Measurements from ENCODE around the gene TAF1D. TPM values are rescaled to one million over a fixed set of nuclear protein-coding genes. Genes with fewer than 3 reads are reported as not detected.
A peak's percentile ranks its signal among the peaks of the same experiment; 100 is the strongest.

TAF1D gene
- total and polyA plus RNA-seq, 4 experiments from 2014 or later: 17.4 to 199 (median 114) TPM

GRCh38 chr11:93741882-93742226 lies 559 bp upstream of the TAF1D start:
- no peaks in the 10 kb centered on the region for H3K9me3 ChIP-seq (ENCODE audit: control insufficient read depth in 1 of 2, low read length in 2 of 2)
- no peaks in the 10 kb centered on the region for H3K27me3 ChIP-seq (ENCODE audit: insufficient read depth, low read length)
- H3K4me3 Mint-ChIP-seq: peak overlapping the region; percentile 98 to 100 (median 100)
- intact Hi-C loops (cut with micrococcal nuclease): loop anchor here (1.0 to 10.0 kb wide), 6 partner anchors 42 to 1343 kb away; partner anchors contain the start of genes ANKRD49, CEP295, ENDOD1 and MED17
- peaks cover 33 to 49% of the 10 kb centered on the region in 2 donors for H3K36me3 Mint-ChIP-seq
- CTCF ChIA-PET (ENCODE audit: partially characterized antibody): interaction anchor here (1.0 to 6.0 kb wide), 6 partner anchors 10 to 1412 kb away, joined by 3 to 60 read pairs (median 4); partner anchors contain the start of genes CEP295 and MED17
- H3K36me3 ChIP-seq (ENCODE audit: insufficient read depth, low read length): peaks cover 18% of the 10 kb centered on the region
- DNase-seq: no peak
- peaks cover 45% of the 10 kb centered on the region for H3K4me1 ChIP-seq (ENCODE audit: insufficient read depth, low read length)
- no peaks in the 10 kb centered on the region for H3K27me3 Mint-ChIP-seq
- H3K9me3 Mint-ChIP-seq: no peaks in the 10 kb centered on the region
- H3K27ac ChIP-seq (ENCODE audit: low read depth, low read length): peak overlapping the region; percentile 93
- POLR2A ChIA-PET (ENCODE audit: partially characterized antibody): interaction anchor here (0.6 to 8.2 kb wide), 28 partner anchors 9 to 1557 kb away, joined by 3 to 180 read pairs (median 6); partner anchors contain the start of genes ANKRD49, CEP295, CWC15 and ENDOD1
- peak overlapping the region; percentile 98 to 100 (median 99) for H3K27ac Mint-ChIP-seq
- H3K4me1 Mint-ChIP-seq: peaks cover 38 to 72% (median 53%) of the 10 kb centered on the region in 4 donors
- peak overlapping the region; percentile 85 to 98 for H3K4me3 ChIP-seq (ENCODE audit: low read length in 2 of 2)

- Histone ChIP-seq H3K27me3 (ENCODE audit: insufficient read depth, low read length) (no peaks in the 10 kb centered on the region), H3K4me1 (ENCODE audit: insufficient read depth, low read length) (peaks cover 56% of the 10 kb centered on the region), H3K4me3 (ENCODE audit: low read length in 2 of 2) (peak overlapping the region; percentile 85 to 98), H3K27ac (ENCODE audit: low read depth, low read length) (peak overlapping the region; percentile 93), H3K36me3 (ENCODE audit: insufficient read depth, low read length) (peaks cover 28% of the 10 kb centered on the region), H3K9me3 (ENCODE audit: control insufficient read depth in 1 of 2, low read length in 2 of 2) (no peaks in the 10 kb centered on the region)
- no peaks in the 10 kb centered on the region for H3K27me3 Mint-ChIP-seq
- CTCF ChIA-PET (ENCODE audit: partially characterized antibody): interaction anchor here (0.8 to 6.0 kb wide), 6 partner anchors 9 to 1413 kb away, joined by 3 to 60 read pairs (median 4); partner anchors contain the start of genes CEP295 and MED17
- peak overlapping the region; percentile 98 to 100 (median 100) for H3K4me3 Mint-ChIP-seq
- H3K36me3 Mint-ChIP-seq: peaks cover 43 to 60% of the 10 kb centered on the region in 2 donors
- peak overlapping the region; percentile 98 to 100 (median 99) for H3K27ac Mint-ChIP-seq
- POLR2A ChIA-PET (ENCODE audit: partially characterized antibody): interaction anchor here (0.6 to 8.2 kb wide), 23 partner anchors 10 to 1349 kb away, joined by 3 to 180 read pairs (median 6); partner anchors contain the start of genes ANKRD49, CEP295, CWC15 and ENDOD1
- intact Hi-C loops (cut with micrococcal nuclease): loop anchor here (1.0 to 10.0 kb wide), 6 partner anchors 44 to 1344 kb away; partner anchors contain the start of genes ANKRD49, CEP295, ENDOD1 and MED17
- DNase-seq: peak; percentile 56 to 74 (median 61)
- no peaks in the 10 kb centered on the region for H3K9me3 Mint-ChIP-seq
- peaks cover 44 to 83% (median 58%) of the 10 kb centered on the region in 4 donors for H3K4me1 Mint-ChIP-seq
Measured at GRCh38 chr11:93740730-93741093, 583 bp downstream of the TAF1D start.

- Histone ChIP-seq H3K4me3 (ENCODE audit: low read length in 2 of 2) (peak overlapping the region; percentile 85 to 98), H3K4me1 (ENCODE audit: insufficient read depth, low read length) (peaks cover 62% of the 10 kb centered on the region), H3K9me3 (ENCODE audit: control insufficient read depth in 1 of 2, low read length in 2 of 2) (no peaks in the 10 kb centered on the region), H3K36me3 (ENCODE audit: insufficient read depth, low read length) (peaks cover 28% of the 10 kb centered on the region), H3K27ac (ENCODE audit: low read depth, low read length) (peak overlapping the region; percentile 93), H3K27me3 (ENCODE audit: insufficient read depth, low read length) (no peaks in the 10 kb centered on the region)
- peak in 4 of 5 donors; percentile 24 to 63 (median 25) for DNase-seq
- ChIA-PET CTCF (ENCODE audit: partially characterized antibody) (interaction anchor here (0.8 to 6.0 kb wide), 6 partner anchors 8 to 43 kb away, joined by 3 to 60 read pairs (median 4); partner anchors contain the start of gene MED17), POLR2A (ENCODE audit: partially characterized antibody) (interaction anchor here (0.6 to 8.2 kb wide), 16 partner anchors 12 to 1350 kb away, joined by 3 to 180 read pairs (median 6); partner anchors contain the start of genes CEP295, CWC15, ENDOD1 and KDM4D)
- Mint-ChIP-seq H3K4me1 (peaks cover 45 to 84% (median 61%) of the 10 kb centered on the region in 4 donors), H3K4me3 (peak overlapping the region; percentile 98 to 100 (median 100)), H3K27ac (peak overlapping the region; percentile 98 to 100 (median 99)), H3K27me3 (no peaks in the 10 kb centered on the region), H3K9me3 (no peaks in the 10 kb centered on the region), H3K36me3 (peaks cover 44 to 63% of the 10 kb centered on the region in 2 donors)
- intact Hi-C loops (cut with micrococcal nuclease): loop anchor here (5.0 to 10.0 kb wide), 3 partner anchors 198 to 1345 kb away; partner anchors contain the start of genes ANKRD49, ENDOD1, MRE11 and SMCO4
Measured at GRCh38 chr11:93740031-93740729, 1.1 kb downstream of the TAF1D start.

- no peaks in the 10 kb centered on the region for H3K9me3 Mint-ChIP-seq
- peak overlapping the region; percentile 80 to 99 (median 92) for H3K27ac Mint-ChIP-seq
- peaks cover 46 to 76% of the 10 kb centered on the region in 2 donors for H3K36me3 Mint-ChIP-seq
- Histone ChIP-seq H3K9me3 (ENCODE audit: control insufficient read depth in 1 of 2, low read length in 2 of 2) (no peaks in the 10 kb centered on the region), H3K27ac (ENCODE audit: low read depth, low read length) (peak overlapping the region; percentile 93), H3K36me3 (ENCODE audit: insufficient read depth, low read length) (peaks cover 42% of the 10 kb centered on the region), H3K27me3 (ENCODE audit: insufficient read depth, low read length) (no peaks in the 10 kb centered on the region), H3K4me3 (ENCODE audit: low read length in 2 of 2) (peak overlapping the region; percentile 7 to 98), H3K4me1 (ENCODE audit: insufficient read depth, low read length) (peaks cover 77% of the 10 kb centered on the region)
- peak overlapping the region; percentile 91 to 100 (median 100) for H3K4me3 Mint-ChIP-seq
- peaks cover 50 to 87% (median 69%) of the 10 kb centered on the region in 4 donors for H3K4me1 Mint-ChIP-seq
- ChIA-PET CTCF (ENCODE audit: partially characterized antibody) (interaction anchor here (0.9 to 6.0 kb wide), 4 partner anchors 8 to 58 kb away, joined by 3 to 60 read pairs (median 3); partner anchors contain the start of gene MED17), POLR2A (ENCODE audit: partially characterized antibody) (interaction anchor here (0.8 to 8.2 kb wide), 7 partner anchors 10 to 541 kb away, joined by 3 to 180 read pairs (median 38); partner anchors contain the start of genes CEP295, MED17, PANX1 and SLC36A4)
- intact Hi-C loops (cut with micrococcal nuclease): no loop called here
- no peaks in the 10 kb centered on the region for H3K27me3 Mint-ChIP-seq
- peak in 1 of 5 donors; percentile 35 for DNase-seq
Measured at GRCh38 chr11:93738647-93739081, 2.6 kb downstream of the TAF1D start.

GRCh38 chr11:93737904-93738612 lies 3.2 kb downstream of the TAF1D start:
- H3K36me3 Mint-ChIP-seq: peaks cover 48 to 82% of the 10 kb centered on the region in 2 donors
- peak overlapping the region; percentile 91 to 100 (median 100) for H3K4me3 Mint-ChIP-seq
- DNase-seq: peak in 2 of 5 donors; percentile 6 to 48
- Histone ChIP-seq H3K4me1 (ENCODE audit: insufficient read depth, low read length) (peaks cover 83% of the 10 kb centered on the region), H3K4me3 (ENCODE audit: low read length in 2 of 2) (peak overlapping the region in 1 of 2 donors; percentile 98), H3K27me3 (ENCODE audit: insufficient read depth, low read length) (no peaks in the 10 kb centered on the region), H3K36me3 (ENCODE audit: insufficient read depth, low read length) (peaks cover 48% of the 10 kb centered on the region), H3K9me3 (ENCODE audit: control insufficient read depth in 1 of 2, low read length in 2 of 2) (no peaks in the 10 kb centered on the region), H3K27ac (ENCODE audit: low read depth, low read length) (peak overlapping the region; percentile 93)
- no peaks in the 10 kb centered on the region for H3K27me3 Mint-ChIP-seq
- intact Hi-C loops (cut with micrococcal nuclease): no loop called here
- H3K9me3 Mint-ChIP-seq: no peaks in the 10 kb centered on the region
- ChIA-PET POLR2A (ENCODE audit: partially characterized antibody) (interaction anchor here (0.8 to 8.2 kb wide), 6 partner anchors 10 to 540 kb away, joined by 3 to 180 read pairs (median 22); partner anchors contain the start of genes MED17, PANX1 and SLC36A4), CTCF (ENCODE audit: partially characterized antibody) (interaction anchor here (0.9 to 6.0 kb wide), 3 partner anchors 13 to 57 kb away, joined by 3 to 60 read pairs (median 3); partner anchors contain the start of gene MED17)
- H3K27ac Mint-ChIP-seq: peak overlapping the region; percentile 80 to 99 (median 92)
- H3K4me1 Mint-ChIP-seq: peaks cover 53 to 92% (median 71%) of the 10 kb centered on the region in 4 donors

GRCh38 chr11:93736129-93736528 lies 5.2 kb downstream of the TAF1D start:
- Histone ChIP-seq H3K4me3 (ENCODE audit: low read length in 2 of 2) (no peak overlapping the region), H3K27ac (ENCODE audit: low read depth, low read length) (no peak overlapping the region), H3K36me3 (ENCODE audit: insufficient read depth, low read length) (peaks cover 67% of the 10 kb centered on the region), H3K4me1 (ENCODE audit: insufficient read depth, low read length) (peaks cover 81% of the 10 kb centered on the region), H3K9me3 (ENCODE audit: control insufficient read depth in 1 of 2, low read length in 2 of 2) (no peaks in the 10 kb centered on the region), H3K27me3 (ENCODE audit: insufficient read depth, low read length) (no peaks in the 10 kb centered on the region)
- no peaks in the 10 kb centered on the region for H3K9me3 Mint-ChIP-seq
- POLR2A ChIA-PET (ENCODE audit: partially characterized antibody): interaction anchor here (0.8 to 8.2 kb wide), 4 partner anchors 8 to 75 kb away, joined by 3 to 115 read pairs (median 23); partner anchors contain the start of genes CEP295 and MED17
- peaks cover 53 to 92% (median 66%) of the 10 kb centered on the region in 4 donors for H3K4me1 Mint-ChIP-seq
- DNase-seq: no peak
- CTCF ChIA-PET (ENCODE audit: partially characterized antibody): no interaction called here
- no peaks in the 10 kb centered on the region for H3K27me3 Mint-ChIP-seq
- peak overlapping the region; percentile 48 to 99 (median 73) for H3K27ac Mint-ChIP-seq
- peaks cover 57 to 92% of the 10 kb centered on the region in 2 donors for H3K36me3 Mint-ChIP-seq
- H3K4me3 Mint-ChIP-seq: peak overlapping the region in 4 of 8 donors; percentile 2 to 70 (median 20)
- intact Hi-C loops (cut with micrococcal nuclease): no loop called here

Data from CD4-positive, alpha-beta memory T cell (primary cell).